ENCODE measurements around the gene ABCA4.

- TF ChIP-seq POLR2A (IDR thresholded peaks at IDR 0.05; ENCODE audit: low read depth, low read length) (no peak), POLR2AphosphoS5 (IDR thresholded peaks at IDR 0.05; ENCODE audit: low read depth, low read length) (no peak), SPI1 (IDR thresholded peaks at IDR 0.05; ENCODE audit: low read depth, low read length) (no peak)
Measured at GRCh38 chr1:94113589-94114226, 7.2 kb downstream of the ABCA4 start.

Data from GM12891 (cell line).